ENCODE results near the gene IBTK.
"Not testable (repeated sequence)": the region's sequence is repeated elsewhere in the genome, so short reads cannot be mapped to it uniquely, and the experiment has no call there.

The IBTK gene

GRCh38 chr6:82247505-82248272, at the start of gene IBTK:
Gene IBTK (minus strand): TSS chr6:82247744. CDS start chr6:82240486, 7,258 bp downstream.
- peak; percentile 76 to 83 for DNase-seq (ENCODE audit: extremely low read depth in 1 of 2, low read depth in 1 of 2)

- no peak for DNase-seq (ENCODE audit: extremely low read depth in 1 of 2, low read depth in 1 of 2)
Observed at GRCh38 chr6:82283771-82284410, 36.3 kb upstream of the IBTK start.

GRCh38 chr6:82281550-82281949, 34.0 kb upstream of the IBTK start:
- not testable (repeated sequence) for DNase-seq (ENCODE audit: extremely low read depth in 1 of 2, low read depth in 1 of 2)

GRCh38 chr6:82277686-82278085, 30.1 kb upstream of the IBTK start:
- DNase-seq (ENCODE audit: extremely low read depth in 1 of 2, low read depth in 1 of 2): no peak

GRCh38 chr6:82275686-82276085, 28.1 kb upstream of the IBTK start:
- no peak for DNase-seq (ENCODE audit: extremely low read depth in 1 of 2, low read depth in 1 of 2)

GRCh38 chr6:82273295-82273694, 25.8 kb upstream of the IBTK start:
- no peak for DNase-seq (ENCODE audit: extremely low read depth in 1 of 2, low read depth in 1 of 2)

- no peak for DNase-seq (ENCODE audit: extremely low read depth in 1 of 2, low read depth in 1 of 2)
Observed at GRCh38 chr6:82270881-82271635, 23.5 kb upstream of the IBTK start.

GRCh38 chr6:82268301-82268846, 20.8 kb upstream of the IBTK start:
- DNase-seq (ENCODE audit: extremely low read depth in 1 of 2, low read depth in 1 of 2): no peak

GRCh38 chr6:82264824-82265223, 17.3 kb upstream of the IBTK start:
- DNase-seq (ENCODE audit: extremely low read depth in 1 of 2, low read depth in 1 of 2): no peak

GRCh38 chr6:82264321-82264720, 16.8 kb upstream of the IBTK start:
- no peak for DNase-seq (ENCODE audit: extremely low read depth in 1 of 2, low read depth in 1 of 2)

GRCh38 chr6:82263916-82264315, 16.4 kb upstream of the IBTK start:
- DNase-seq (ENCODE audit: extremely low read depth in 1 of 2, low read depth in 1 of 2): no peak

- DNase-seq (ENCODE audit: extremely low read depth in 1 of 2, low read depth in 1 of 2): no peak
Observed at GRCh38 chr6:82260997-82261732, 13.6 kb upstream of the IBTK start.

- no peak for DNase-seq (ENCODE audit: extremely low read depth in 1 of 2, low read depth in 1 of 2)
Observed at GRCh38 chr6:82259389-82259788, 11.8 kb upstream of the IBTK start.

GRCh38 chr6:82257088-82257774, 9.7 kb upstream of the IBTK start:
- DNase-seq (ENCODE audit: extremely low read depth in 1 of 2, low read depth in 1 of 2): no peak

- not testable (repeated sequence) for DNase-seq (ENCODE audit: extremely low read depth in 1 of 2, low read depth in 1 of 2)
Observed at GRCh38 chr6:82254722-82255121, 7.2 kb upstream of the IBTK start.

- no peak for DNase-seq (ENCODE audit: extremely low read depth in 1 of 2, low read depth in 1 of 2)
Observed at GRCh38 chr6:82251942-82252341, 4.4 kb upstream of the IBTK start.

GRCh38 chr6:82249381-82250253, 2.1 kb upstream of the IBTK start:
- no peak for DNase-seq (ENCODE audit: extremely low read depth in 1 of 2, low read depth in 1 of 2)

- DNase-seq (ENCODE audit: extremely low read depth in 1 of 2, low read depth in 1 of 2): no peak
Observed at GRCh38 chr6:82248273-82248735, 760 bp upstream of the IBTK start.

Data from stimulated activated CD8-positive, alpha-beta memory T cell treated with anti-CD3 and anti-CD28 coated beads, Interleukin-7, amount 100 ng/mL, for 48 hours (primary cell).